ENCODE data around the gene CDS2.
A peak's percentile ranks its signal among the peaks of the same experiment; 100 is the strongest.

CDS2 gene

DNA sequence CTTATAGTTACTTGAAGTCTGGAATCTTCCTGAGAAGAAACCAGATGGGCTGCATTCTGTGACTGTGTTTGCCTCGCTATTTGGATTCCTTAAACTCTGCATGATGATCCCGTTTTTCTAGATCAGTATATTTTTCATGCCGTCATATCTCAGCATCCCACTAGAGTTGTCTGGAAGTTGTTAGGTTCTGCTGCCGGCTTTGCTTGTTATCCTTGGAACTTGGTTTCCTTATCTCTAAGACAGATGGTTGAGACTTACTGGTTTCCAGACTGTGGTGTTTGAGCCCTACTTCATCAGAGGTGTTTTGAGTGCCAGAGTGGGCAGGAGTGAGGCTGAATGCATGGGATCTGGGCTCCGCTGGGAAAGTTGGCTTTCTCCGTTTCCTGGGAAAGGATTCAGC, 50.3 kb downstream of the CDS2 start:
- peak overlapping the region in 1 of 2 donors; percentile 2 for H3K27ac ChIP-seq
- no peak for DNase-seq
- TF ChIP-seq, protein P1, sequence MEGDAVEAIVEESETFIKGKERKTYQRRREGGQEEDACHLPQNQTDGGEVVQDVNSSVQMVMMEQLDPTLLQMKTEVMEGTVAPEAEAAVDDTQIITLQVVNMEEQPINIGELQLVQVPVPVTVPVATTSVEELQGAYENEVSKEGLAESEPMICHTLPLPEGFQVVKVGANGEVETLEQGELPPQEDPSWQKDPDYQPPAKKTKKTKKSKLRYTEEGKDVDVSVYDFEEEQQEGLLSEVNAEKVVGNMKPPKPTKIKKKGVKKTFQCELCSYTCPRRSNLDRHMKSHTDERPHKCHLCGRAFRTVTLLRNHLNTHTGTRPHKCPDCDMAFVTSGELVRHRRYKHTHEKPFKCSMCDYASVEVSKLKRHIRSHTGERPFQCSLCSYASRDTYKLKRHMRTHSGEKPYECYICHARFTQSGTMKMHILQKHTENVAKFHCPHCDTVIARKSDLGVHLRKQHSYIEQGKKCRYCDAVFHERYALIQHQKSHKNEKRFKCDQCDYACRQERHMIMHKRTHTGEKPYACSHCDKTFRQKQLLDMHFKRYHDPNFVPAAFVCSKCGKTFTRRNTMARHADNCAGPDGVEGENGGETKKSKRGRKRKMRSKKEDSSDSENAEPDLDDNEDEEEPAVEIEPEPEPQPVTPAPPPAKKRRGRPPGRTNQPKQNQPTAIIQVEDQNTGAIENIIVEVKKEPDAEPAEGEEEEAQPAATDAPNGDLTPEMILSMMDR (IDR thresholded peaks at IDR 0.05), result no peak

DNA sequence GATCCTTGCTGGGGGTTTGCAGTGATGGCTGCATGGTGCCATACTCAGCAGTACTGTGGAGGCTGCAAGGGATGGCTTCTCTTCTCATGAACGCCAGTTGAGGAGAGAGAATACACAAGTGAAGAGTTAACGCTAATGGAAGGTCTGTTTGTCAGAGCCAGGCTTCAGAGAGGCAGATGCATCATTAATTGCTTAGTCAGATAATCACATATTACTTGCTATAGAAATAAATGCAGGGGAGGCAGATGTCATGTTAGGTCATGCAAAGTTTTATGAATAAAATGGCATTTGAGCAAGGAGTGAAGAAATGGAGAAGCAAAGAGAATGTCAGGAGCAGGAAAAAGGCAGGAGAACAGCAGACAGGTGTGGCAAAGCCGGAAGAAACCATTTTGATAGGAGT, 51.2 kb downstream of the CDS2 start:
- no peak overlapping the region for H3K4me3 ChIP-seq
- TF ChIP-seq, protein P1 (IDR thresholded peaks at IDR 0.05), result no peak
- no peaks in the 10 kb centered on the region for H3K27me3 ChIP-seq
- H3K9me3 ChIP-seq, result no peaks in the 10 kb centered on the region
- peaks cover 24 to 82% (median 63%) of the 10 kb centered on the region in 3 donors for H3K36me3 ChIP-seq
- no peak for DNase-seq
- peaks cover 0 to 76% (median 24%) of the 10 kb centered on the region in 4 donors for H3K4me1 ChIP-seq
- intact Hi-C loops (cut with DNase I; ENCODE audit: low total_unique reads), result no loop called here
- no peak overlapping the region for H3K27ac ChIP-seq

More for the DNA sequence above, 50.3 kb downstream of the CDS2 start:
- intact Hi-C loops (cut with DNase I; ENCODE audit: low total_unique reads), result no loop called here
- Histone ChIP-seq H3K4me1 (peaks cover 0 to 76% (median 20%) of the 10 kb centered on the region in 4 donors), H3K4me3 (no peak overlapping the region), H3K27me3 (no peaks in the 10 kb centered on the region), H3K36me3 (peaks cover 16 to 74% (median 55%) of the 10 kb centered on the region in 3 donors), H3K9me3 (no peaks in the 10 kb centered on the region)

DNA sequence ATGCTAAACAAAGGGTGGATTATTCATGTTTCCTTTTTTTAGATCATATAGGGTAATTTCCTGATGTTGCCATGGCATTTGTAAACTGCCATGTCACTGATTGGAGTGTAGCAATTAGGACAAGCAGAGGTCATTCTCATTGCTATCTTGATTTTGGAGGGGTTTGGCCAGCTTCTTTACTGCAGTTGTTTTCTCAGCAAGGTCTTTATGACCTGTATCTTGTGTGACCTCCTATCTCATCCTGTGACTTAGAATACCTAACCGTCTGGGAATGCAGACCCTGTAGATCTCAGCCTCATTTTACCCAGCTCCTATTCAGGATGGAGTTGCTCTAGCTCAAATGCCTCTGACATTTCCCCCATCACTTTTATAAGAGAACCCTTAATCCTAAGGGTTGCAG, 53.6 kb downstream of the CDS2 start:
- Histone ChIP-seq H3K9me3 (no peaks in the 10 kb centered on the region), H3K27me3 (no peaks in the 10 kb centered on the region), H3K4me1 (peaks cover 0 to 80% (median 22%) of the 10 kb centered on the region in 4 donors), H3K36me3 (peaks cover 28 to 78% (median 67%) of the 10 kb centered on the region in 3 donors), H3K4me3 (no peak overlapping the region), H3K27ac (peak overlapping the region; percentile 64 to 70)
- intact Hi-C loops (cut with DNase I; ENCODE audit: low total_unique reads), result no loop called here
- no peak for DNase-seq
- TF ChIP-seq, protein P1 (IDR thresholded peaks at IDR 0.05), result no peak

DNA sequence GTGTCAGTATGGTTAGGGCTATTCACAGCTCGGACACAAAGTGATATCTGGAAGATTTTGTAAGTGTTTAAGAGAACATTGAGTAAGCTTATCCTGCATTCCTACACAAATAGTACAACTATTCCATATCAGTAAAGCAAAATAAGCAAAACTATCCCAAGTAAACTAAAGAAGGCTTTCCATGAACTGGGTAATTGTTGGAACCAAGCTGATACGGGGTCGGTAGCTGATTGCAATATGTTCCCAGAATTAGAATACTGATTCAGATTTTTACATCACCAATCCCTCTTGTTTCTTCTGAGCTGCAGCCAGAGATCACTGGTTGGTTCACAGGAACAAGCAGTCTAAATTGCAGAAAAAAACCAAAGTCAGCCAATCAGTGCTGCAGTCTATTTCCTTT, 54.1 kb downstream of the CDS2 start:
- Histone ChIP-seq H3K4me1 (peaks cover 0 to 78% (median 22%) of the 10 kb centered on the region in 4 donors), H3K9me3 (no peaks in the 10 kb centered on the region), H3K27ac (peak overlapping the region; percentile 64 to 70), H3K27me3 (no peaks in the 10 kb centered on the region), H3K36me3 (peaks cover 28 to 78% (median 67%) of the 10 kb centered on the region in 3 donors), H3K4me3 (peak overlapping the region in 1 of 2 donors; percentile 20)
- no peak for DNase-seq
- intact Hi-C loops (cut with DNase I; ENCODE audit: low total_unique reads), result no loop called here
- TF ChIP-seq, protein P1 (IDR thresholded peaks at IDR 0.05), result no peak

DNA sequence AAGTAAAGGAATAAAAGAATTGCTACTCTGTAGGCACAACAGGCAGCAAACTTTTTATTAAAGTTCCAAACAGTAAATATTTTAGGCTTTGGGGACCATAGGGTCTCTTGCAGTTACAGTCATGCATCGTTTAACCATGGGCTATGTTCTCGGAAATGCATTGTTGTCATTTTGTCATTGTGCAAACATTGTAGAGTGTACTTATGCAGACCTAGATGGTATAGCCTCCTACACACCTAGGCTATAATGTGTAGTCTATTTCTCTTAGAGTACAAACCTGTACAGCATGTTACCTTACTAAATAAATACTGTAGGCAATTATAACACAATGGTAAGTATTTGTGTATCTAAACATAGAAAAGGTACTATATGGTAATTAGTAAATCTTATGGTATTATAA, 54.7 kb downstream of the CDS2 start:
- intact Hi-C loops (cut with DNase I; ENCODE audit: low total_unique reads), result no loop called here
- no peak for DNase-seq
- H3K27ac ChIP-seq, result peak overlapping the region; percentile 64 to 70
- TF ChIP-seq, protein P1 (IDR thresholded peaks at IDR 0.05), result no peak
- H3K9me3 ChIP-seq, result no peaks in the 10 kb centered on the region
- H3K4me3 ChIP-seq, result peak overlapping the region in 1 of 2 donors; percentile 20
- no peaks in the 10 kb centered on the region for H3K27me3 ChIP-seq
- H3K36me3 ChIP-seq, result peaks cover 31 to 78% (median 67%) of the 10 kb centered on the region in 3 donors
- peaks cover 0 to 72% (median 22%) of the 10 kb centered on the region in 4 donors for H3K4me1 ChIP-seq

DNA sequence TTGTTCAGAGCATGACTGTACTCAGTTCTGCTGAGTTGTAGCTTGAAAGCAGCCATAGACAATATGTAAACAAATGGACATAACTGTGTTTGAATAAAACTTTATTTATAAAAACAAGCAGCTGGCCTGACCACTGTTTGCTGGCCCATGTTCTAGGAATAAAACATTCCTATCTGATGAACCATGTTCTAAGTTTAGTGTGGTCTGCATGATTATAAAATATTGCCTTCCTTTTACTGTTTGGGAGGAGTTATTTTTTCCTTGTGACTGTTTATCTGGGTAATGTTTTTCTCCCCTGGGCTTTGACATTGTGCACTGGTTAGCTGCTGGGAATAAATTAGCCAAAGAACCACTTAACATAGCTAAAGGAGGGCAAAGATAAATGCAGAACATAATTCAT, 55.1 kb downstream of the CDS2 start:
- Histone ChIP-seq H3K9me3 (no peaks in the 10 kb centered on the region), H3K4me1 (peaks cover 0 to 68% (median 22%) of the 10 kb centered on the region in 4 donors), H3K27me3 (no peaks in the 10 kb centered on the region), H3K27ac (peak overlapping the region; percentile 64 to 70), H3K4me3 (no peak overlapping the region), H3K36me3 (peaks cover 35 to 78% (median 69%) of the 10 kb centered on the region in 3 donors)
- TF ChIP-seq, protein P1 (IDR thresholded peaks at IDR 0.05), result no peak
- no peak for DNase-seq
- intact Hi-C loops (cut with DNase I; ENCODE audit: low total_unique reads), result no loop called here

Data from tibial artery (tissue), 4 donors.